Right atrium auricular region (tissue), 2 donors: Measurements from ENCODE around the gene HEPACAM2. TPM values are rescaled to one million over a fixed set of nuclear protein-coding genes. Genes with fewer than 3 reads are reported as not detected.

ENCODE experiments used
- DNase-seq: peaks from one replicate; pipeline ENCODE4 v3.0.0-alpha.2; 2019; ENCODE audit warnings: low spot score
- H3K27ac ChIP-seq, 2 donors: fragments of 200-600 bp; sonication (generic); 1 replicate in 1 of 2; 2 replicates in 1 of 2; pipeline ENCODE4 v1.5.1; 2016 to 2019
- H3K27me3 ChIP-seq, 2 donors: fragments of 200-600 bp; sonication (generic); one replicate each; pipeline versions ENCODE4 v1.5.1 to v1.6.0; 2017 to 2019
- H3K36me3 ChIP-seq: fragments of 200-600 bp; sonication (generic); one replicate; pipeline ENCODE4 v1.5.1; 2016
- H3K4me1 ChIP-seq, 2 donors: fragments of 200-600 bp; sonication (generic); one replicate each; pipeline versions ENCODE4 v1.5.1 to v1.6.0; 2017 to 2019
- H3K4me3 ChIP-seq, 2 donors: fragments of 200-600 bp; sonication (generic); 1 replicate in 1 of 2; 2 replicates in 1 of 2; pipeline ENCODE4 v1.5.1; 2017 to 2019; ENCODE audit warnings: mild to moderate bottlenecking in 1 of 2, moderate library complexity in 1 of 2
- H3K9me3 ChIP-seq, 2 donors: fragments of 200-600 bp; sonication (generic); one replicate each; pipeline ENCODE4 v1.5.1; 2019
- total RNA-seq, 2 donors: library from RNA; depleted of rRNA; stranded (reverse); fragments of >200 nt; gene quantifications; one replicate each; pipeline ENCODE4 v1.1.0, GENCODE V29; 2016
- TF ChIP-seq, protein P1 (sequence below), 2 donors: fragments of 200-600 bp; sonication (generic); IDR thresholded peaks; one replicate each; pipeline ENCODE4 v1.5.1; 2019; ENCODE audit warnings: antibody characterized with exemption in 2 of 2

HEPACAM2 gene
- total RNA-seq, 2 donors from 2014 or later, result 0.22 TPM; not detected in 1

DNA sequence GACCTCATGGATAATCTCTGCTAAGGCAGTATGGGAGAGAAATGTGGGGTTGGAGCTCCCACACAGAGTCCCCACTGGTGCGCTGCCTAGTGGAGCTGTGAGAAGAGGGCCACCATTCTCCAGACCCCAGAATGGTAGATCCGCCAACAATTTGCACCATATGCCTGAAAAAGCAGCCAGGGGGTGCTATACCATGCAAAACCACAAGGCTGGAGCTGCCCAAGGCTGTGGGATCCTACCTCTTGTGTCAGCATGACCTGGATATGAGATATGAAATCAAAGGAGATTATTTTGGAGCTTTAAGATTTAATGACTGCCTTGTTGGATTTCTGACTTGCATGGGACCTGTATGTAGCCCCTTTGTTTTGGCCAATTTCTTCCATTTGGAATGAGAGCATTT, 51.0 kb downstream of the HEPACAM2 start:
- H3K9me3 ChIP-seq, result peaks cover 0 to 15% of the 10 kb centered on the region in 2 donors
- TF ChIP-seq, protein P1, sequence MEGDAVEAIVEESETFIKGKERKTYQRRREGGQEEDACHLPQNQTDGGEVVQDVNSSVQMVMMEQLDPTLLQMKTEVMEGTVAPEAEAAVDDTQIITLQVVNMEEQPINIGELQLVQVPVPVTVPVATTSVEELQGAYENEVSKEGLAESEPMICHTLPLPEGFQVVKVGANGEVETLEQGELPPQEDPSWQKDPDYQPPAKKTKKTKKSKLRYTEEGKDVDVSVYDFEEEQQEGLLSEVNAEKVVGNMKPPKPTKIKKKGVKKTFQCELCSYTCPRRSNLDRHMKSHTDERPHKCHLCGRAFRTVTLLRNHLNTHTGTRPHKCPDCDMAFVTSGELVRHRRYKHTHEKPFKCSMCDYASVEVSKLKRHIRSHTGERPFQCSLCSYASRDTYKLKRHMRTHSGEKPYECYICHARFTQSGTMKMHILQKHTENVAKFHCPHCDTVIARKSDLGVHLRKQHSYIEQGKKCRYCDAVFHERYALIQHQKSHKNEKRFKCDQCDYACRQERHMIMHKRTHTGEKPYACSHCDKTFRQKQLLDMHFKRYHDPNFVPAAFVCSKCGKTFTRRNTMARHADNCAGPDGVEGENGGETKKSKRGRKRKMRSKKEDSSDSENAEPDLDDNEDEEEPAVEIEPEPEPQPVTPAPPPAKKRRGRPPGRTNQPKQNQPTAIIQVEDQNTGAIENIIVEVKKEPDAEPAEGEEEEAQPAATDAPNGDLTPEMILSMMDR (IDR thresholded peaks at IDR 0.05), result no peak
- H3K4me3 ChIP-seq, result no peak overlapping the region
- H3K4me1 ChIP-seq, result no peaks in the 10 kb centered on the region
- no peaks in the 10 kb centered on the region for H3K27me3 ChIP-seq
- no peak overlapping the region for H3K27ac ChIP-seq
- H3K36me3 ChIP-seq, result no peaks in the 10 kb centered on the region
- DNase-seq, result no peak

DNA sequence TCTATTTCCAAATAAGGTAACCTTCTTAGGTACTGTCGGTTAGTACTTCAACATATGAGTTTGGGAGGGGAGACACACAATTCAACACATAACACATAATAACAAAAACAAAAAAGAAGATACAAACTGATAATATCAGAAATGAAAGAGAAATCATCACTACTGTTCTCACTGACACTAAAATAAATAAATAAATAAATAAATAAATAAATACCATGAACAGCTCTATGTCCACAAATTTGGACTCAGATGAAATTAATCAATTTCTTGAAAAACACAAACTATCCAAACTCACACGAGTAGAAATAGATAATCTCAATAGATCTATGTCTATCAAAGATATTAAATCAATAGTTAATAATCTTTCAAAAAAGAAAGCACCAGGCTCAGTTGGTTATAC, 53.6 kb downstream of the HEPACAM2 start:
- H3K27me3 ChIP-seq, result no peaks in the 10 kb centered on the region
- TF ChIP-seq, protein P1 (IDR thresholded peaks at IDR 0.05), result no peak
- no peak overlapping the region for H3K27ac ChIP-seq
- H3K4me3 ChIP-seq, result no peak overlapping the region
- H3K9me3 ChIP-seq, result peaks cover 0 to 20% of the 10 kb centered on the region in 2 donors
- no peak for DNase-seq
- no peaks in the 10 kb centered on the region for H3K4me1 ChIP-seq
- no peaks in the 10 kb centered on the region for H3K36me3 ChIP-seq

DNA sequence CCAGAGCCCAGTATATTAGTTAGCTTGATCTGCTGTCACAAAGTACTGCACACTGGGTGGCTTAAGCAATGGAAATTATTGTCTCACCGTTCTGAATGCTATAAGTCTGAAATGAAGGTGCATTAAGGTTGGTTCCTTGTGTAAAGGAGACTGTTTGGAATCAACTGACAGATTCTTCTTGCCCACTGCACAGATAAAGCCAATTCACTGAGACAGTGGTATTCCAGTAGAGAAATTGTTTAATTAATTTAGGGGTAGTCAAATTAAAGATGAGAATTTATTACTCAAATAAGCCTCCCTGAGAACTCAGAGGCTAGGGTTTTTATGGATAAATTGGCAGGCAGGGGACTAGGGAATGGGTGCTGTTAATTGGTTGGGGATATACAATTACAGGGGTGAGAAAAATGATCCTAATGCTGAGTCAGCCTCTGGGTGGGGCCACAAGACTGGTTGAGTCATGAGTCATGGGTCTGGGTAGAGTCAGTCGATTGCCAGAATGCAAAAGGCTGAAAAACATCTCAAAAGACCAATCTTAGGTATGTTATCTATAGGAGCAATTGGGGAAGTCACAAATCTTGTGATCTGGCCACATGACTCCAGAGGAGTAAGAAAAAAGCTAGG, 54.6 kb downstream of the HEPACAM2 start:
- DNase-seq, result no peak
- H3K4me3 ChIP-seq, result no peak overlapping the region
- no peaks in the 10 kb centered on the region for H3K4me1 ChIP-seq
- H3K27me3 ChIP-seq, result no peaks in the 10 kb centered on the region
- H3K27ac ChIP-seq, result no peak overlapping the region
- peaks cover 0 to 20% of the 10 kb centered on the region in 2 donors for H3K9me3 ChIP-seq
- TF ChIP-seq, protein P1 (IDR thresholded peaks at IDR 0.05), result no peak
- H3K36me3 ChIP-seq, result no peaks in the 10 kb centered on the region

DNA sequence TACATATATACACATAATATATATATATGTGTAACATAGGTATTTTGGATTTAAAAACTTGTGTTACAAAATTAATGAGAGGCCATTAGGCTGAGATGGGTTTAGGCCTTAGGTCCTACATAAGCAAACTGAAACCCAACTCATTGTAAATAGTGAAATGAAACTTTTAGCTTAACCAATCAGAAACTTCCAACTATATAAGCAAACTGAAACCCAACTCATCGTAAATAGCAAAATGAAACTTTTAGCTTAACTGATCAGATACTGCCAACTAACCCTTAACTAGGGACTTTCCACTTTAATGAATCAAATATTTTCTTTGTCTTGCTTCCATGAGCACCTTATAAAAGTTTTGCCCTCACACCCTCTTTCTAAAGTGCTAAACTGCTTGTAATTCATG, 60.8 kb downstream of the HEPACAM2 start:
- TF ChIP-seq, protein P1 (IDR thresholded peaks at IDR 0.05), result no peak
- H3K9me3 ChIP-seq, result peaks cover 0 to 4% of the 10 kb centered on the region in 2 donors
- no peaks in the 10 kb centered on the region for H3K27me3 ChIP-seq
- no peak for DNase-seq
- H3K36me3 ChIP-seq, result no peaks in the 10 kb centered on the region
- H3K4me1 ChIP-seq, result no peaks in the 10 kb centered on the region
- H3K27ac ChIP-seq, result no peak overlapping the region
- H3K4me3 ChIP-seq, result no peak overlapping the region

DNA sequence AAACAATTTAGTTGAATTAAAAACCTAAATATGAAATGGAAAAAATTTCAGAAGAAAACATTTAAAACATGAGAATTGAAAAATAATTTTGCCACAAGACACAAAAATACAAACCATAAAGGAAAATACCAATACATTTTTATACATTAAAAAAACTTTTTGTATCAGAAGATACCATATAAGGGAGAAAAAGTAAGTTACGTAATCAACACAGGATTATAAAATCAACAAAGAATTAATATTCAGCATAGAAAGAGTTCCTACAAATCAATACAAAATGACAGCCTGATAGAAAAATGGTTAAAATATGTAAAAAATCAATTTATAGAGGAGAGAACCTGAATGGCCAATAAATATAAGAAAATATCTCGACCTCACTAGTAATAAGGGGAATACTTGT, 61.5 kb downstream of the HEPACAM2 start:
- Histone ChIP-seq H3K4me1 (no peaks in the 10 kb centered on the region), H3K27ac (no peak overlapping the region), H3K36me3 (no peaks in the 10 kb centered on the region), H3K4me3 (no peak overlapping the region), H3K27me3 (no peaks in the 10 kb centered on the region), H3K9me3 (peaks cover 0 to 4% of the 10 kb centered on the region in 2 donors)
- TF ChIP-seq, protein P1 (IDR thresholded peaks at IDR 0.05), result no peak
- no peak for DNase-seq

DNA sequence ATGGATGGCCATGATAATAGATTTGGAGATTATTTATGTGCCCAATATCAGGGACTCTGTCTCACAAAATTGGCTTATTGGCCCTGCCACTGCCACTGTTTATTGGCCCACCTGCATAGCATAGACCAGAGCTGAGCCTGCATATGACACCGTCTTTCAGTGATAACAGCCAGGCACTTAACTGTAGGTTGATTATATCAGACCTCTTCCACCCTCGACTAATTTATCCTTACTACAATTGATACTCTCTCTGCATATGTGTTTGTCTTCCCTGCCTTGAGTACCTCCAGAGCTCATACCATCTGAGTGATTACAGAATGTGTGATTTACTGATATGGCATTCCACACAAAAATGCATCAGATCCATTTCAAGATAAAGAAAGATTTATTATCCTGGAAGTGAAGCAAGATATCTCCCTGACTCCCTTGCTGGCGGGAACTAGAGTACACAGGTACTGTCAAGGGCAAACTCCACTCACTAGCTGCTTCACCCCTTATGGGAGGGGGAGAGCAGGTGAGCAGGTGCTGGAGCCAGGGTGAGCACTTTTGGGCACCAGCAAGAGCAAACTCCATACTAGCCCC, 65.0 kb downstream of the HEPACAM2 start:
- Histone ChIP-seq H3K36me3 (no peaks in the 10 kb centered on the region), H3K27me3 (no peaks in the 10 kb centered on the region), H3K4me3 (no peak overlapping the region), H3K27ac (no peak overlapping the region), H3K4me1 (no peaks in the 10 kb centered on the region), H3K9me3 (no peaks in the 10 kb centered on the region)
- DNase-seq, result no peak
- TF ChIP-seq, protein P1 (IDR thresholded peaks at IDR 0.05), result no peak
